GM12875 (cell line): ENCODE measurements around the gene UBE2F.
"Not testable (repeated sequence)": the region's sequence is repeated elsewhere in the genome, so short reads cannot be mapped to it uniquely, and the experiment has no call there.

Source experiments
- H3K4me3 ChIP-seq: one replicate; pipeline ENCODE4 v1.5.1; 2011; ENCODE audit warnings: low read depth, low read length, control low read depth
- CTCF ChIP-seq: IDR thresholded peaks from 2 replicates; pipeline ENCODE4 v1.5.1; 2011; ENCODE audit warnings: low read depth, mild to moderate bottlenecking, control low read depth, inconsistent platforms, low read length, moderate library complexity, borderline replicate concordance; ENCODE audit not compliant: insufficient read depth

Gene UBE2F

GRCh38 chr2:237980087-237980486, 13.3 kb downstream of the UBE2F start:
- no peak for TF ChIP-seq CTCF
- H3K4me3 ChIP-seq: no peak overlapping the region

- TF ChIP-seq CTCF: no peak
- H3K4me3 ChIP-seq: no peak overlapping the region
Observed at GRCh38 chr2:237980751-237981150, 13.9 kb downstream of the UBE2F start.

GRCh38 chr2:237981621-237982020, 14.8 kb downstream of the UBE2F start:
- not testable (repeated sequence) for H3K4me3 ChIP-seq

DNA sequence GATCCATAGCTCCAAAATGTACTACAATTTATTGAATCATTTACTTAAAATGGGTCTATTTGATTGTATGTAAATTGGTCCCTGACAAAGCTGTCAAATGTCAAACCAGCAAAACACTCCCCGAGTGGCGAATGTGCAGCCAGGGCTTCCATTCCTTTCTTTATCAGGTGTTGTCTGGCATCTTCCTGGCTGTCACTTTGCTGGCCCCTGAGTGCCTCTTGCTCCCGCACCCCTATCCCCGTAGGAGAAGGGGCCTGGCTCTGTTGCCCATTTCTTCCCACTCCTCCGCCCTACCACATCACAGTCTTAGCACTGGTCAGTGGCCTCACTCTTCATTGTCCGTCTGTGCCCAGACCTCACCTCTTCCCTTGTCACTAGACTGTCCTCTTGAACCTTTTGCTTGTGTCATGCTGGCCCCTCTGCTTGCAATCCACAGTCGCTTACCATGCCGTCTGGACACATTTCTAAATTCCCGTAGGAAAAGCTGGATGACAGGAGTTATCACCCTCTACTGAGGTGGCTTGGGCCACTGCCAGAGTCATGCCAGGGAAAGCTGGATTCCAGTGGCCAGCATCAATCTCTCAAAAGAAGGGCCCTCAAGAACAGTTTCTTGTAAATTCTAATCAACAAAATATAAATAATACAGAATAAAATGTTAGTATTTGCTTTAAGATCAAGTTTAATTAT, 15.4 kb downstream of the UBE2F start:
- H3K4me3 ChIP-seq: no peak overlapping the region
- TF ChIP-seq CTCF: no peak

DNA sequence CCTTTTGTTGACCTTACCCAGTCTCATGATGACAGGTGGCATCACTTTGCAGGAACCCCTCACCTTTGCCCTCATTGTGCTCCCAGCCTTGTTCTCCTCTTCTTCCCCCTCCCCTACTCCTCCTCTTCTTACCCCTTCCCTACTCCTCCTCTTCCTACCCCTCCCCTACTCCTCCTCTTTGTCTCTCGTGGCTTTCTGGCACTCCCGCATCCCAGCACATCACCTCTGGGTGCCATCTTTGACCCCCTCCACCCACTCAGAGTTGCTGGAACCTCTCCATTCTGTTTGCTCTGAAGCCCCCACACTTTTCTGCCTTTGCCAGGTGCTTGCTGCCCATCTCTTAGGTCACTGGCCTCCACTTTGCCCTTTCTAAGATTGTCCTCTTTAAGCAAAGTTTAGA, 17.1 kb downstream of the UBE2F start:
- no peak for TF ChIP-seq CTCF
- no peak overlapping the region for H3K4me3 ChIP-seq

DNA sequence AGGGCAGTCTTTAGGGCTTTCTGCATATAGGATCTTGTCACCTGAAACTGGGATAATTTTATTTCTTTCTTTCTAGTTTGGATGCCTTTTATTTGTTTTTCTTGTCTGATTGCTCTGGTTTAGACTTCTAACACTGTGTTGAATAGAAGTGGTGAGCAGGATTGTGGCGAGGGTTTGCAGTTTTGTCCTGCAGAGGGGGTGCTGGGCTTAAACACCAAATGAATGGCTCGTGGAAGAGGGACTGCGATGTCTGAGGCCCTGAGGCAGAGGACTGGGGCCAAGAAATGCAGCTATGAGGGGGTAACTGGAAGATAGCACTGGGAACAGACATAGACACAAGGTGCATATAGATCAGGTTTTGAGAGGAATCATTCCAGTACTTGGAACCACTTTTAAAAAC, 20.5 kb downstream of the UBE2F start:
- TF ChIP-seq CTCF: no peak
- no peak overlapping the region for H3K4me3 ChIP-seq

- no peak overlapping the region for H3K4me3 ChIP-seq
- no peak for TF ChIP-seq CTCF
Observed at GRCh38 chr2:237993701-237994100, 26.9 kb downstream of the UBE2F start.
